GM12878 (cell line): ENCODE measurements around the gene CISTR. TPM values are rescaled to one million over a fixed set of nuclear protein-coding genes. Genes with fewer than 3 reads are reported as not detected.

Experiments used
- MXI1 ChIP-seq: fragments of 150-350 bp; IDR thresholded peaks from 2 replicates; pipeline ENCODE4 v1.6.1; 2011; ENCODE audit warnings: low read depth, mild to moderate bottlenecking, inconsistent platforms, low read length, improper control_type of control experiment
- NFXL1 ChIP-seq: fragments of 450-650 bp; IDR thresholded peaks from 2 replicates; pipeline ENCODE4 v1.6.1; 2017; ENCODE audit warnings: antibody characterized with exemption, mild to moderate bottlenecking, borderline replicate concordance
- TCF12 ChIP-seq: IDR thresholded peaks from 2 replicates; pipeline ENCODE4 v1.6.1; 2011; ENCODE audit warnings: low read depth, mild to moderate bottlenecking, low read length
- polyA plus RNA-seq, 11 experiments: library from polyadenylated mRNA; depleted of rRNA in 4 of 11; unstranded in 6 of 11; stranded (reverse) in 5 of 11; fragments of >200 nt; fragmentation: Nextera tagmentation in 4 of 11; fragmentation: Illumina TruSeq in 1 of 11; extraction: Ambion mirVana in 4 of 11; extraction: Trizol in 1 of 11; gene quantifications; 1 replicate in 1 of 11; 2 replicates in 10 of 11; pipeline versions ENCODE4 v1.2.1 to v1.2.3, GENCODE V29; 2011 to 2016; ENCODE audit warnings: inconsistent platforms in 2 of 11, missing spikeins in 2 of 11, low read depth in 1 of 11
- total RNA-seq, 4 experiments: library from RNA; depleted of rRNA in 3 of 4; stranded (reverse); fragments of >200 nt in 3 of 4; fragmentation: Illumina TruSeq in 1 of 4; extraction: Trizol in 1 of 4; gene quantifications; 2 replicates each; pipeline versions ENCODE4 v1.2.1 to v1.2.3, GENCODE V29; 2013 to 2021
- TF ChIP-seq, protein P1 (sequence below): IDR thresholded peaks from 2 replicates; pipeline ENCODE4 v1.6.1; 2011; ENCODE audit warnings: borderline replicate concordance, low read depth, mild to moderate bottlenecking, moderate library complexity, low read length; ENCODE audit not compliant: insufficient read depth, poor library complexity, severe bottlenecking
- TF ChIP-seq, protein P2 (sequence below): fragments of 450-650 bp; IDR thresholded peaks from 2 replicates; pipeline ENCODE4 v1.6.1; 2017; ENCODE audit warnings: mild to moderate bottlenecking, moderate library complexity

CISTR gene
- total and polyA plus RNA-seq, 10 of the 15 experiments (the other 5 are each of a cell fraction or from before 2014, with no cell fraction given): 0.26 TPM; not detected in 9

DNA sequence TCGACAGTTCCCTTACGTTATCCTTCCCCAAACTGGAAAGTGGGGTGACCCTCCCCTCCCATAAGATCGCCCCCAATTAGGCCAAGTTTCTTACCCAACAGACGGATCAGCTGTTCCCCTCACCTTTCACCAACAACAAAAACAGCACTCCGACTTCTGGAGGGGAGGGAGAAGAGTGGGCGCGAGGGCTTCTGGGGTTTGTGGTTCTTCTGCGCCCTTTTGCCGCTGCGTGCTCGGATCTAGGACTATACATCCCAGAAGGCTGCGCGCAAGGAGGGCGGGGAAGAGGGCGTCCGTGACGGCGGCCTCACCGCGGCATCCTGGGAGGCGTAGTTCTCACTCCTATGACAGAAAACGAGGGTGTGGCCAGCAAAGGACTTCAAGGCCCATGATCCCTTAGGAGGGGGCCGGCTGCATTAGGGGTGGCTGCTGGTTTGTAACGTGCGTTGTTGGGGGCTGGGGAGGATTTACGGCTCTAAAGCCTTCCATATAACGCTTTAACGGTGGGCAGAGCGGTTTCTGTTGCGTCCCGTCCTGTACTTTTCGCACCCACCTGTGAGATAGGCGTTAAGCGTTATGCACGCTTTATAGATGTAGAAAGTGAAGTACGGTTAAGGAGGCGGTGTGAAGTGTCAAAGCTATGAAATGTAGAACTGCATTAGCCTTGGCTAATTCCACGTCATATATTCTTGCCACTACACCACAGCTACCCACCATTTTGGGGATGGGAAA lies 24.3 kb downstream of the CISTR start, which contains the start of gene CALCOCO1 (continued):
- TF ChIP-seq, protein P1, sequence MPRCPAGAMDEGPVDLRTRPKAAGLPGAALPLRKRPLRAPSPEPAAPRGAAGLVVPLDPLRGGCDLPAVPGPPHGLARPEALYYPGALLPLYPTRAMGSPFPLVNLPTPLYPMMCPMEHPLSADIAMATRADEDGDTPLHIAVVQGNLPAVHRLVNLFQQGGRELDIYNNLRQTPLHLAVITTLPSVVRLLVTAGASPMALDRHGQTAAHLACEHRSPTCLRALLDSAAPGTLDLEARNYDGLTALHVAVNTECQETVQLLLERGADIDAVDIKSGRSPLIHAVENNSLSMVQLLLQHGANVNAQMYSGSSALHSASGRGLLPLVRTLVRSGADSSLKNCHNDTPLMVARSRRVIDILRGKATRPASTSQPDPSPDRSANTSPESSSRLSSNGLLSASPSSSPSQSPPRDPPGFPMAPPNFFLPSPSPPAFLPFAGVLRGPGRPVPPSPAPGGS: no peak
- TF ChIP-seq NFXL1 (no peak), MXI1 (peak; percentile 68), TCF12 (no peak)
- TF ChIP-seq, protein P2, sequence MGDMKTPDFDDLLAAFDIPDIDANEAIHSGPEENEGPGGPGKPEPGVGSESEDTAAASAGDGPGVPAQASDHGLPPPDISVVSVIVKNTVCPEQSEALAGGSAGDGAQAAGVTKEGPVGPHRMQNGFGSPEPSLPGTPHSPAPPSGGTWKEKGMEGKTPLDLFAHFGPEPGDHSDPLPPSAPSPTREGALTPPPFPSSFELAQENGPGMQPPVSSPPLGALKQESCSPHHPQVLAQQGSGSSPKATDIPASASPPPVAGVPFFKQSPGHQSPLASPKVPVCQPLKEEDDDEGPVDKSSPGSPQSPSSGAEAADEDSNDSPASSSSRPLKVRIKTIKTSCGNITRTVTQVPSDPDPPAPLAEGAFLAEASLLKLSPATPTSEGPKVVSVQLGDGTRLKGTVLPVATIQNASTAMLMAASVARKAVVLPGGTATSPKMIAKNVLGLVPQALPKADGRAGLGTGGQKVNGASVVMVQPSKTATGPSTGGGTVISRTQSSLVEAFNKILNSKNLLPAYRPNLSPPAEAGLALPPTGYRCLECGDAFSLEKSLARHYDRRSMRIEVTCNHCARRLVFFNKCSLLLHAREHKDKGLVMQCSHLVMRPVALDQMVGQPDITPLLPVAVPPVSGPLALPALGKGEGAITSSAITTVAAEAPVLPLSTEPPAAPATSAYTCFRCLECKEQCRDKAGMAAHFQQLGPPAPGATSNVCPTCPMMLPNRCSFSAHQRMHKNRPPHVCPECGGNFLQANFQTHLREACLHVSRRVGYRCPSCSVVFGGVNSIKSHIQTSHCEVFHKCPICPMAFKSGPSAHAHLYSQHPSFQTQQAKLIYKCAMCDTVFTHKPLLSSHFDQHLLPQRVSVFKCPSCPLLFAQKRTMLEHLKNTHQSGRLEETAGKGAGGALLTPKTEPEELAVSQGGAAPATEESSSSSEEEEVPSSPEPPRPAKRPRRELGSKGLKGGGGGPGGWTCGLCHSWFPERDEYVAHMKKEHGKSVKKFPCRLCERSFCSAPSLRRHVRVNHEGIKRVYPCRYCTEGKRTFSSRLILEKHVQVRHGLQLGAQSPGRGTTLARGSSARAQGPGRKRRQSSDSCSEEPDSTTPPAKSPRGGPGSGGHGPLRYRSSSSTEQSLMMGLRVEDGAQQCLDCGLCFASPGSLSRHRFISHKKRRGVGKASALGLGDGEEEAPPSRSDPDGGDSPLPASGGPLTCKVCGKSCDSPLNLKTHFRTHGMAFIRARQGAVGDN: peak; percentile 56
